GM23248 (cell line): ENCODE measurements around the gene P2RX7.

ENCODE experiments used
- EZH2 ChIP-seq: fragments of 200-600 bp; sonication (generic); IDR thresholded peaks from 2 replicates; pipeline ENCODE4 v1.6.1; 2018; ENCODE audit warnings: antibody characterized with exemption, mild to moderate bottlenecking; ENCODE audit not compliant: insufficient read depth, poor library complexity, severe bottlenecking
- EZH2phosphoT487 ChIP-seq: fragments of 200-600 bp; sonication (generic); IDR thresholded peaks from 2 replicates; pipeline ENCODE4 v1.6.1; 2018; ENCODE audit warnings: antibody characterized with exemption, moderate library complexity, mild to moderate bottlenecking, low read depth; ENCODE audit not compliant: insufficient read depth

DNA sequence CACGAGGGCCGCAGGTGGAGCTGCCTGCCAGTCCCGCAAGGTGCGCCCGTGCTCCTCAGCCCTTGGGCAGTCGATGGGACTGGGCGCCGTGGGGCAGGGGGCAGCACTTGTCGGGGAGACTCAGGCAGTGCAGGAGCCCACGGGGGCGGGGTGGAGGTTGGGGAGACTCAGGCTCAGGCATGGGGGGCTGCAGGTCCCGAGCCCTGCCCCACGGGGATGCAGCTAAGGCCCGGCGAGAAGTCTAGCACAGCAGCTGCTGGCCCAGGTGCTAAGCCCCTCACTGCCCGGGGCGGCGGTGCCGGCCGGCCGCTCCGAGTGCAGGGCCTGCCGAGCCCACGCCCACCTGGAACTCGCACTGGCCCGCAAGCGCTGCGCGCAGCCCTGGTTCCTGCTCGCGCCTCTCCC is 39.2 kb upstream of the P2RX7 start:
- no peak for TF ChIP-seq EZH2
- no peak for TF ChIP-seq EZH2phosphoT487
